Esophagus squamous epithelium (tissue), 5 donors: ENCODE data around the gene NOSTRIN. TPM values are rescaled to one million over a fixed set of nuclear protein-coding genes. Genes with fewer than 3 reads are reported as not detected.

Source experiments
- DNase-seq: peaks from one replicate; lab custom pipeline; 2025; lab: John Stamatoyannopoulos, UW
- H3K27ac ChIP-seq, 4 donors: fragments of 200-600 bp; sonication (generic); one replicate each; pipeline ENCODE4 v1.5.1; 2016 to 2019; ENCODE audit warnings: mild to moderate bottlenecking in 1 of 4
- H3K27me3 ChIP-seq, 4 donors: fragments of 200-600 bp; sonication (generic); 1 replicate in 3 of 4; 2 replicates in 1 of 4; pipeline versions ENCODE4 v1.5.1 to v1.6.0; 2017 to 2021; ENCODE audit warnings: antibody characterized with exemption in 1 of 4
- H3K36me3 ChIP-seq, 3 donors: fragments of 200-600 bp; sonication (generic); one replicate each; pipeline ENCODE4 v1.5.1; 2016 to 2019
- H3K4me1 ChIP-seq, 3 donors: fragments of 200-600 bp; sonication (generic); one replicate each; pipeline ENCODE4 v1.5.1; 2017 to 2019
- H3K4me3 ChIP-seq, 4 donors: fragments of 200-600 bp; sonication (generic); 1 replicate in 3 of 4; 2 replicates in 1 of 4; pipeline ENCODE4 v1.5.1; 2016 to 2019; ENCODE audit warnings: mild to moderate bottlenecking in 2 of 4, moderate library complexity in 1 of 4
- H3K9me3 ChIP-seq, 3 donors: fragments of 200-600 bp; sonication (generic); one replicate each; pipeline ENCODE4 v1.5.1; 2016 to 2019
- CTCF ChIP-seq, 6 experiments: fragments of 450-650 bp in 4 of 6; fragments of 200-600 bp in 2 of 6; sonication (generic) in 2 of 6; IDR thresholded peaks; one replicate each; pipeline ENCODE4 v1.5.1; 2016 to 2019; ENCODE audit warnings: antibody characterized with exemption in 6 of 6, mild to moderate bottlenecking in 4 of 6, moderate library complexity in 4 of 6
- POLR2A ChIP-seq, 4 donors: fragments of 450-650 bp; IDR thresholded peaks; one replicate each; pipeline ENCODE4 v1.6.1; 2017; ENCODE audit warnings: antibody characterized with exemption in 4 of 4, mild to moderate bottlenecking in 4 of 4, moderate library complexity in 3 of 4
- WGBS, 2 donors: methylation state at CpG; one replicate each; pipeline ENCODE4 v1.1.5; 2018; 5-methylcytosine and 5-hydroxymethylcytosine counted together
- intact Hi-C: fragments of 100-400 bp; cut with DNase I; formaldehyde crosslinking; loops from one replicate; pipeline ENCODE4 v1.15.0; 2022
- total RNA-seq, 4 donors: library from RNA; depleted of rRNA; stranded (reverse); fragments of >200 nt; gene quantifications; one replicate each; pipeline ENCODE4 v1.1.0, GENCODE V29; 2016
- donor health status: DM: yes; HTN: yes; CAD: no.

Gene NOSTRIN
- total RNA-seq, 4 donors from 2014 or later: 0.76 to 15.6 (median 4.2) TPM

- DNase-seq: no peak
- Histone ChIP-seq H3K4me1 (no peaks in the 10 kb centered on the region), H3K27ac (no peak within 1 kb of the TSS), H3K9me3 (no peaks in the 10 kb centered on the region), H3K36me3 (no peaks in the 10 kb centered on the region), H3K4me3 (no peak within 1 kb of the TSS), H3K27me3 (peaks cover 0 to 6% (median 0%) of the 10 kb centered on the region in 4 donors)
- 57 to 64% methylated on average over 5 of the region's 5 CpGs for WGBS, 2 donors
- intact Hi-C loops: no loop called here
- no peak for TF ChIP-seq CTCF (IDR thresholded peaks at IDR 0.05)
- TF ChIP-seq POLR2A (IDR thresholded peaks at IDR 0.05): no peak
Observed at GRCh38 chr2:168901003-168901402, 98.6 kb downstream of the NOSTRIN start, which contains the start of gene G6PC2. G6PC2 (plus strand) TSS chr2:168901291; CDS start chr2:168901332, 41 bp downstream.

- WGBS, 2 donors: 93 to 95% methylated on average over 2 of the region's 2 CpGs
- H3K9me3 ChIP-seq: no peaks in the 10 kb centered on the region
- peaks cover 0 to 12% (median 0%) of the 10 kb centered on the region in 4 donors for H3K27me3 ChIP-seq
- H3K27ac ChIP-seq: no peak overlapping the region
- H3K36me3 ChIP-seq: no peaks in the 10 kb centered on the region
- no peak overlapping the region for H3K4me3 ChIP-seq
- no peak for TF ChIP-seq POLR2A (IDR thresholded peaks at IDR 0.05)
- no peak for DNase-seq
- no peaks in the 10 kb centered on the region for H3K4me1 ChIP-seq
- intact Hi-C loops: no loop called here
Observed at GRCh38 chr2:168903888-168904287, 101.5 kb downstream of the NOSTRIN start.

DNA sequence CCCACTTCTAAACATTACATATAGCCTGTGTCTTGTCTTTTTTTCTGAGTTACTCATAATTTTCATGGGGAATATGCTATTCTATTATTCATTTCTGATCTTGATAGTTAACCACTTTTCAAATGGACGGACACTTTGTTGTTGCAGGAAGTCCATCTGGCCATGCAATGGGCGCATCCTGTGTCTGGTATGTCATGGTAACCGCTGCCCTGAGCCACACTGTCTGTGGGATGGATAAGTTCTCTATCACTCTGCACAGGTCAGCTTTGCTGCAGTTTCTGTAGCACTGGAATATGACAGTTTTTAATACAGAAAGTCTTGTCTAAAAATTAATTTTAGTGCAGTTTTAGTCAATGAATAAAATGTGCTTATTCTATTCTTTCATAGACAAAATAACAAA lies 101.9 kb downstream of the NOSTRIN start:
- intact Hi-C loops: no loop called here
- no peaks in the 10 kb centered on the region for H3K36me3 ChIP-seq
- H3K27ac ChIP-seq: no peak overlapping the region
- H3K4me1 ChIP-seq: no peaks in the 10 kb centered on the region
- H3K9me3 ChIP-seq: no peaks in the 10 kb centered on the region
- peaks cover 0 to 12% (median 0%) of the 10 kb centered on the region in 4 donors for H3K27me3 ChIP-seq
- 91 to 94% methylated on average over 3 of the region's 3 CpGs for WGBS, 2 donors
- no peak for DNase-seq
- TF ChIP-seq POLR2A (IDR thresholded peaks at IDR 0.05) (no peak), CTCF (IDR thresholded peaks at IDR 0.05) (no peak)
- no peak overlapping the region for H3K4me3 ChIP-seq

DNA sequence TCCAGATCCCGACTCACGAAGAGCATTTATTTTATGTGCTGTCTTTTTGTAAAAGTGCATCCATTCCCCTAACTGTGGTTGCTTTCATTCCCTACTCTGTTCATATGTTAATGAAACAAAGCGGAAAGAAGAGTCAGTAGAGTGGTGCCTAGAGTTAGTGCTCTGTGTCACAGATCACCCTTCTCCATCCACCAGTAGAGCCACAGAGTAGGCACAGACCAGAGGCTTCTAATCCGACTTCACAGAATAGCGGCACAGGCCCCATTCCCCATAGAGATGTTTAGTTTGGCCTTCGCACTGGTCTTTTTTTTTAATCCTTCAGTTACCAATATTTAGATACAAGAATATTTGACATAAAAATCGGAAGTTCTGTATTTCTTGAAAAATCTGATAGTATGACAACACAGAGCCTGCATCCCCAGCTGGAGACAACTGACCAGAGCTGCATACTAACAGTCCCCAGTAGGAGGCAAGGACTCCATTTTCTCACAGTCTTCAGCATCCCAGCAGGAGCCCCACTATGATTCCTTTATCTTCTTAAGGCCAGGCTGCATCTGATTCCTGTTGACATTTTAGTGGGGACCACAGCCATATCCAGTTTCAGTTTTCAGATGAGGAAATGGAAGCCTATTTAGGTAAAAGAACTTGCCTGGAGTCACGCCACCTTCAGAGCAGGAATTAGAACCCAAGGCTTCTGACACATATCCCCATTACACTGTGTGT lies 105.7 kb downstream of the NOSTRIN start:
- no peak for DNase-seq
- Histone ChIP-seq H3K4me3 (no peak overlapping the region), H3K27ac (no peak overlapping the region), H3K9me3 (no peaks in the 10 kb centered on the region), H3K4me1 (peaks cover 0 to 8% (median 4%) of the 10 kb centered on the region in 3 donors), H3K36me3 (no peaks in the 10 kb centered on the region), H3K27me3 (peaks cover 0 to 39% (median 0%) of the 10 kb centered on the region in 4 donors)
- TF ChIP-seq POLR2A (IDR thresholded peaks at IDR 0.05): no peak
- no peak for TF ChIP-seq CTCF (IDR thresholded peaks at IDR 0.05)
- WGBS, 2 donors: 87 to 91% methylated on average over 8 of the region's 8 CpGs
- intact Hi-C loops: no loop called here

DNA sequence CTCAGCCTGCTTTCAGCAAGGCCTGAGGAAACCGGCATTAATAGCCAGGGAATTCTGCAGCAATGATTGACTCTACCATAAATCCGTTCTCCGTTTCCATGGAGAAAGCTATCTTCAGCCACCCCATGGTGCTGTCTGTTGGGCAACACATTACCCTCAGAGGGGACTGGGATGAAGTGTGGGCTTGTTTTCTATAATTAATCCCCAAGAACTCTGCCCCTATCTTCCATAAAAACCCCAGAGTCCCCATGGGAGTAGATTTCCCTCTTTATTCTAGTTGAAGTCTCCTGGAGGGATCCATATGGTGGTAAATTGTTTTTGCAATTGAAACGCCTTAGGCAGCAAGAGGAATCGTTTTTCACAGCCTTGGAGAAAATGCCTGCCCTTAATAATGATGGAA lies 107.9 kb downstream of the NOSTRIN start:
- DNase-seq: no peak
- intact Hi-C loops: no loop called here
- no peaks in the 10 kb centered on the region for H3K9me3 ChIP-seq
- peaks cover 0 to 9% (median 4%) of the 10 kb centered on the region in 3 donors for H3K4me1 ChIP-seq
- TF ChIP-seq POLR2A (IDR thresholded peaks at IDR 0.05): no peak
- no peak for TF ChIP-seq CTCF (IDR thresholded peaks at IDR 0.05)
- peaks cover 0 to 39% (median 0%) of the 10 kb centered on the region in 4 donors for H3K27me3 ChIP-seq
- WGBS, 2 donors: 73 to 82% methylated on average over 5 of the region's 5 CpGs
- no peak overlapping the region for H3K4me3 ChIP-seq
- H3K27ac ChIP-seq: no peak overlapping the region
- no peaks in the 10 kb centered on the region for H3K36me3 ChIP-seq
